H1 (cell line): ENCODE results near the gene STAC2. TPM values are rescaled to one million over a fixed set of nuclear protein-coding genes. Genes with fewer than 3 reads are reported as not detected.

Experiments used
- CHD2 ChIP-seq: IDR thresholded peaks from 2 replicates; pipeline ENCODE4 v1.6.1; 2012; ENCODE audit warnings: low read length, improper control_type of control experiment
- HDAC6 ChIP-seq: IDR thresholded peaks from one replicate; pipeline ENCODE4 v1.7.1; 2012; ENCODE audit warnings: low read depth, mild to moderate bottlenecking, inconsistent platforms, low read length, moderate library complexity
- RNF2 ChIP-seq: fragments of 200-900, 300-1000 bp; sonication (generic); IDR thresholded peaks from 2 replicates; pipeline ENCODE4 v1.7.1; 2016; ENCODE audit warnings: borderline replicate concordance, low read depth, mild to moderate bottlenecking, antibody characterized with exemption, low read length; ENCODE audit not compliant: poor library complexity, severe bottlenecking; ENCODE audit errors: missing control alignments
- polyA plus RNA-seq, 7 experiments: library from polyadenylated mRNA; depleted of rRNA in 3 of 7; stranded (reverse) in 5 of 7; unstranded in 2 of 7; fragments of >200 nt in 5 of 7; fragments of 200-250 nt in 2 of 7; gene quantifications; 1 replicate in 5 of 7; 2 replicates in 1 of 7; 4 replicates in 1 of 7; pipeline versions ENCODE4 v1.2.1 to v1.2.3, GENCODE V29; 2011 to 2013; ENCODE audit warnings: missing spikeins in 2 of 7, mixed read lengths in 2 of 7
- total RNA-seq: library from RNA; stranded (reverse); fragmentation: NEBNext Ultra II Directional; extraction: Animal tissue kit (Norgen Biotek cat#: 25700); gene quantifications from 2 replicates; pipeline ENCODE4 v1.2.1, GENCODE V29; 2021
- TF ChIP-seq, protein P1 (sequence below): IDR thresholded peaks from 2 replicates; pipeline ENCODE4 v1.6.1; 2012; ENCODE audit warnings: inconsistent platforms
- TF ChIP-seq, protein P2 (sequence below), 3 experiments: IDR thresholded peaks; 1 replicate in 2 of 3; 2 replicates in 1 of 3; pipeline versions ENCODE4 v1.5.1 to v1.6.1; 2011; ENCODE audit warnings: low read length in 3 of 3, mild to moderate bottlenecking in 3 of 3, inconsistent platforms in 2 of 3, low read depth in 1 of 3, moderate library complexity in 1 of 3; ENCODE audit not compliant: insufficient read depth in 1 of 3; ENCODE audit errors: control extremely low read depth in 1 of 3
- TF ChIP-seq, protein P3 (sequence below): IDR thresholded peaks from 2 replicates; pipeline ENCODE4 v1.6.1; 2011; ENCODE audit warnings: low read length, improper control_type of control experiment
- TF ChIP-seq, protein P4 (sequence below): IDR thresholded peaks from 2 replicates; pipeline ENCODE4 v1.6.1; 2011; ENCODE audit warnings: low read depth, mild to moderate bottlenecking, low read length; ENCODE audit not compliant: insufficient read depth

The STAC2 gene
- total and polyA plus RNA-seq, 2 of the 8 experiments (the other 6 are each of a cell fraction or from before 2014, with no cell fraction given) = 1.5 to 6.0 TPM

DNA sequence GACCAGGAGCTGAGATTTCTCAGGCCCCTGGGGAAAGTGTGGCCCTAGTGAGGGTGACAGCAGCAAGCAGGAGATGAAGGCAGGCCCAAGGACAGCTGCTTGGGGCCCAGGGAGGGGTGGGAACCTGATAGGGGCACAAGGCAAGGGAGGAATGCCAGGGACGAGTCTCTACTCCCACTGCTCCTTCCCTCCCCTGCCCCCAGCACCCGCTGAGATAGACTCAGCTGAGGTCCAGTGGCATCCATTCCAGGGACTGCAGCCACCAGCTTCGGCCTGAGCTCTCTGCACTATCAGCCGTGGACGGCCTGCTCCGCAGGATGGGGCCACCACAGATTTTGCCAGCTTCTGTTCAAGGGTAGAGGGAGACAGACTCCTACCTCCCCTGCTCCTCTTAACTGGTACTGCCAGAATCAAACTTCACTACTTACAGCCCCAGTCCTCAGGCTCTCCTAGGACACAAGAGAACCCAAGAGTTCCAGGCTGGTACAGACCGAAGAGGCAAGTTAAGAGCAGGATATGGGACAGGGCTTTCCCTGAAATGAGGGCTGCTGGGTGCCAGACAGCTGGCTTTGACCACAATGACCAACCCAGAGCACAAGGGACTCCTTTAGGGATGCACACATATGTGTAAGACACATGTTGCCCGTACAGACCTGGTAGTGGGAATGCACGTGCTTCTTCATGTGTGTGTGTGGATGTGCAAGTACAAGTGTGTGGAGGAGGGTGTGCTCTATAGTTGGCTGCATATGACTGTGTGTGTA, 33.8 kb downstream of the STAC2 start (continued):
- TF ChIP-seq, protein P1, sequence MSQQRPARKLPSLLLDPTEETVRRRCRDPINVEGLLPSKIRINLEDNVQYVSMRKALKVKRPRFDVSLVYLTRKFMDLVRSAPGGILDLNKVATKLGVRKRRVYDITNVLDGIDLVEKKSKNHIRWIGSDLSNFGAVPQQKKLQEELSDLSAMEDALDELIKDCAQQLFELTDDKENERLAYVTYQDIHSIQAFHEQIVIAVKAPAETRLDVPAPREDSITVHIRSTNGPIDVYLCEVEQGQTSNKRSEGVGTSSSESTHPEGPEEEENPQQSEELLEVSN = no peak
- TF ChIP-seq HDAC6 = no peak
- TF ChIP-seq CHD2 = no peak
- no peak for TF ChIP-seq RNF2
- TF ChIP-seq, protein P2, sequence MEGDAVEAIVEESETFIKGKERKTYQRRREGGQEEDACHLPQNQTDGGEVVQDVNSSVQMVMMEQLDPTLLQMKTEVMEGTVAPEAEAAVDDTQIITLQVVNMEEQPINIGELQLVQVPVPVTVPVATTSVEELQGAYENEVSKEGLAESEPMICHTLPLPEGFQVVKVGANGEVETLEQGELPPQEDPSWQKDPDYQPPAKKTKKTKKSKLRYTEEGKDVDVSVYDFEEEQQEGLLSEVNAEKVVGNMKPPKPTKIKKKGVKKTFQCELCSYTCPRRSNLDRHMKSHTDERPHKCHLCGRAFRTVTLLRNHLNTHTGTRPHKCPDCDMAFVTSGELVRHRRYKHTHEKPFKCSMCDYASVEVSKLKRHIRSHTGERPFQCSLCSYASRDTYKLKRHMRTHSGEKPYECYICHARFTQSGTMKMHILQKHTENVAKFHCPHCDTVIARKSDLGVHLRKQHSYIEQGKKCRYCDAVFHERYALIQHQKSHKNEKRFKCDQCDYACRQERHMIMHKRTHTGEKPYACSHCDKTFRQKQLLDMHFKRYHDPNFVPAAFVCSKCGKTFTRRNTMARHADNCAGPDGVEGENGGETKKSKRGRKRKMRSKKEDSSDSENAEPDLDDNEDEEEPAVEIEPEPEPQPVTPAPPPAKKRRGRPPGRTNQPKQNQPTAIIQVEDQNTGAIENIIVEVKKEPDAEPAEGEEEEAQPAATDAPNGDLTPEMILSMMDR (IDR thresholded peaks at IDR 0.05; ENCODE audit: control extremely low read depth in 1 of 3, insufficient read depth in 1 of 3, low read depth in 1 of 3, low read length in 3 of 3) = no peak
- TF ChIP-seq, protein P3, sequence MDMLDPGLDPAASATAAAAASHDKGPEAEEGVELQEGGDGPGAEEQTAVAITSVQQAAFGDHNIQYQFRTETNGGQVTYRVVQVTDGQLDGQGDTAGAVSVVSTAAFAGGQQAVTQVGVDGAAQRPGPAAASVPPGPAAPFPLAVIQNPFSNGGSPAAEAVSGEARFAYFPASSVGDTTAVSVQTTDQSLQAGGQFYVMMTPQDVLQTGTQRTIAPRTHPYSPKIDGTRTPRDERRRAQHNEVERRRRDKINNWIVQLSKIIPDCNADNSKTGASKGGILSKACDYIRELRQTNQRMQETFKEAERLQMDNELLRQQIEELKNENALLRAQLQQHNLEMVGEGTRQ = no peak
- TF ChIP-seq, protein P4, sequence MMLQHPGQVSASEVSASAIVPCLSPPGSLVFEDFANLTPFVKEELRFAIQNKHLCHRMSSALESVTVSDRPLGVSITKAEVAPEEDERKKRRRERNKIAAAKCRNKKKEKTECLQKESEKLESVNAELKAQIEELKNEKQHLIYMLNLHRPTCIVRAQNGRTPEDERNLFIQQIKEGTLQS = no peak
